Testis (tissue), 3 donors: ENCODE results near the gene CALML6. TPM values are rescaled to one million over a fixed set of nuclear protein-coding genes. Genes with fewer than 3 reads are reported as not detected.

Source experiments
- DNase-seq: peaks from one replicate; pipeline ENCODE4 v3.0.0-alpha.2; 2019
- H3K27ac ChIP-seq, 2 donors: fragments of 200-600 bp; sonication (generic); one replicate each; pipeline ENCODE4 v1.5.1; 2019
- H3K27me3 ChIP-seq: fragments of 200-600 bp; sonication (generic); one replicate; pipeline ENCODE4 v1.5.1; 2019
- H3K36me3 ChIP-seq: fragments of 200-600 bp; sonication (generic); one replicate; pipeline ENCODE4 v1.5.1; 2017; ENCODE audit warnings: low read depth; ENCODE audit errors: missing control alignments
- H3K4me1 ChIP-seq: fragments of 200-600 bp; sonication (generic); one replicate; pipeline ENCODE4 v1.5.1; 2019
- H3K4me3 ChIP-seq, 2 donors: fragments of 200-600 bp; sonication (generic); one replicate each; pipeline ENCODE4 v1.5.1; 2017 to 2019
- H3K9me3 ChIP-seq: fragments of 200-600 bp; sonication (generic); one replicate; pipeline ENCODE4 v1.5.1; 2017
- CTCF ChIP-seq, 3 experiments: fragments of 450-650 bp in 2 of 3; fragments of 200-600 bp in 1 of 3; sonication (generic) in 1 of 3; IDR thresholded peaks; one replicate each; pipeline ENCODE4 v1.5.1; 2016 to 2019; ENCODE audit warnings: antibody characterized with exemption in 3 of 3, mild to moderate bottlenecking in 2 of 3, moderate library complexity in 1 of 3
- POLR2A ChIP-seq: fragments of 450-650 bp; IDR thresholded peaks from one replicate; pipeline ENCODE4 v1.6.1; 2017; ENCODE audit warnings: antibody characterized with exemption, mild to moderate bottlenecking, moderate library complexity
- WGBS, 2 donors: methylation state at CpG; one replicate each; pipeline ENCODE4 v1.1.5; 2018; 5-methylcytosine and 5-hydroxymethylcytosine counted together
- intact Hi-C: fragments of 100-400 bp; cut with DNase I; formaldehyde crosslinking; loops from one replicate; pipeline ENCODE4 v1.15.1; 2023; ENCODE audit warnings: low total_unique reads
- polyA plus RNA-seq: library from polyadenylated mRNA; stranded (reverse); fragments of 350-450 nt; fragmentation: Illumina TruSeq; extraction: RNeasy Lipid Tissue Mini Kit (QIAGEN cat#74804); gene quantifications from one replicate; pipeline ENCODE4 v1.2.3, GENCODE V29; 2014; ENCODE audit warnings: low read depth, low replicate concordance; ENCODE audit not compliant: insufficient read depth
- total RNA-seq, 2 donors: library from RNA; depleted of rRNA; stranded (reverse); fragments of >200 nt; gene quantifications; one replicate each; pipeline ENCODE4 v1.2.3, GENCODE V29; 2016

CALML6 gene
- total and polyA plus RNA-seq, 3 donors from 2014 or later, result 0.96 to 2.1 (median 1.2) TPM

- Histone ChIP-seq H3K4me3 (no peak overlapping the region), H3K36me3 (no peaks in the 10 kb centered on the region), H3K27ac (no peak overlapping the region), H3K4me1 (peaks cover 4% of the 10 kb centered on the region), H3K9me3 (no peaks in the 10 kb centered on the region), H3K27me3 (no peaks in the 10 kb centered on the region)
- no peak for DNase-seq
- 90 to 91% methylated on average over 25 to 29 of the region's 29 CpGs for WGBS, 2 donors
- intact Hi-C loops, result no loop called here
- TF ChIP-seq CTCF (IDR thresholded peaks at IDR 0.05) (no peak), POLR2A (no peak)
Observed at GRCh38 chr1:1958071-1958541, 43.0 kb downstream of the CALML6 start.

- intact Hi-C loops, result no loop called here
- no peak overlapping the region for H3K27ac ChIP-seq
- DNase-seq, result no peak
- no peaks in the 10 kb centered on the region for H3K27me3 ChIP-seq
- TF ChIP-seq POLR2A (no peak), CTCF (IDR thresholded peaks at IDR 0.05) (no peak)
- no peak overlapping the region for H3K4me3 ChIP-seq
- H3K36me3 ChIP-seq, result no peaks in the 10 kb centered on the region
- peaks cover 4% of the 10 kb centered on the region for H3K4me1 ChIP-seq
- H3K9me3 ChIP-seq, result no peaks in the 10 kb centered on the region
- WGBS, 2 donors, result 88 to 92% methylated on average over 11 to 12 of the region's 12 CpGs
Observed at GRCh38 chr1:1959459-1959839, 44.4 kb downstream of the CALML6 start.

GRCh38 chr1:1959840-1960479 is 44.9 kb downstream of the CALML6 start:
- H3K36me3 ChIP-seq, result no peaks in the 10 kb centered on the region
- no peak overlapping the region for H3K27ac ChIP-seq
- H3K9me3 ChIP-seq, result no peaks in the 10 kb centered on the region
- no peak overlapping the region for H3K4me3 ChIP-seq
- intact Hi-C loops, result no loop called here
- DNase-seq, result peak; percentile 90
- peaks cover 4% of the 10 kb centered on the region for H3K4me1 ChIP-seq
- WGBS, 2 donors, result 26 to 27% methylated on average over 15 to 21 of the region's 23 CpGs
- TF ChIP-seq CTCF (IDR thresholded peaks at IDR 0.05) (peak; percentile 77 to 91 (median 79)), POLR2A (no peak)
- H3K27me3 ChIP-seq, result no peaks in the 10 kb centered on the region

GRCh38 chr1:1960480-1961196 is 45.6 kb downstream of the CALML6 start:
- Histone ChIP-seq H3K9me3 (no peaks in the 10 kb centered on the region), H3K4me3 (no peak overlapping the region), H3K4me1 (peaks cover 4% of the 10 kb centered on the region), H3K36me3 (no peaks in the 10 kb centered on the region), H3K27ac (no peak overlapping the region), H3K27me3 (no peaks in the 10 kb centered on the region)
- intact Hi-C loops, result no loop called here
- DNase-seq, result no peak
- WGBS, 2 donors, result 65 to 72% methylated on average over 17 of the region's 17 CpGs
- TF ChIP-seq CTCF (IDR thresholded peaks at IDR 0.05) (no peak), POLR2A (no peak)
